ENCODE measurements around the gene SOWAHA.

The SOWAHA gene

DNA sequence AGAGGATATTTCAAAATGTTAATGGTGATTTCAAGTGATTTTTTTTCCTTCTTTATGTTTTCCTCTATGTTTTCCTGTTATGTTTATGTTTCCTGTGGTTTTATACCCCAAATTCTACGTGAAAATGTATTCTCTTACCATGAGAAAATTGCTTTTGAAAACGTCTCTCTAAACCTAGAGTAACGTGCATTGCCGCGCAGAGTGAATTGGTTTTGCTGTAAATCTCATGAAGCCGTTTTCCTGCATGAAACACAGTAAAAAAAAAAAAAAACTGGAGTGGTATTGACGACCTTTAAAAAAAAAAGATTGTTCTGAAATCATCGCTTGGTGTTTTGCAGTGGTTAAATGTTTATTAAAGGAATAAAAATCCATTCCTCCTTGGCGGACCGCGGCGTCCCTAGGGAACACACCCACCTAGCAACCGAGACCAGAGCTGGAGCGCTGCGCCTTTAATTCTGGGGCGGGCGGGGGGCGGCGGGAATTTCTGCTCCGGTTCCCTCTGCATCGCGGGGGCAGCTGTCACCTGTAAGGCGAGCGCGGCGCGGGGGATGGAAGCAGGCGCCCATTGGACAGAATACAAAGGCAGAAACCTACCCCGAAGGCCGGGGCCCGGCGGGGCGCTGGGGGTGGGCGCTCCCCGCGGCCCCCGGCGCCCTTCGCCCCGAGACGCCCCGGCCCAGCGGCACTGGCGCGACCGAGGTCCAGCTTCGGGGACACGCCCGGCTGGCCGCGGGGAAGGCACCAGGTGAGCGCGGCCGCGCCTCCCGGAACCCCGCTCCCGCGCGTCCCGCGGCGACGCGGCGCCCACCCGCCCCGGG is at the start of gene SOWAHA:
Gene SOWAHA (plus strand): TSS at position 522 of the 818 bp plus-strand sequence. CDS start 320 bp downstream, outside the sequence.
- H3K36me3 Mint-ChIP-seq (ENCODE audit: low read depth): no peaks in the 10 kb centered on the region
- DNase-seq (no peak), ATAC-seq (peak; percentile 24)
- no peaks in the 10 kb centered on the region for H3K9me3 Mint-ChIP-seq
- peaks cover 54% of the 10 kb centered on the region for H3K27me3 Mint-ChIP-seq
- peaks cover 4% of the 10 kb centered on the region for H3K4me1 Mint-ChIP-seq
- H3K27ac Mint-ChIP-seq: no peak within 1 kb of the TSS
- peak within 1 kb of the TSS; percentile 63 for H3K4me3 Mint-ChIP-seq

DNA sequence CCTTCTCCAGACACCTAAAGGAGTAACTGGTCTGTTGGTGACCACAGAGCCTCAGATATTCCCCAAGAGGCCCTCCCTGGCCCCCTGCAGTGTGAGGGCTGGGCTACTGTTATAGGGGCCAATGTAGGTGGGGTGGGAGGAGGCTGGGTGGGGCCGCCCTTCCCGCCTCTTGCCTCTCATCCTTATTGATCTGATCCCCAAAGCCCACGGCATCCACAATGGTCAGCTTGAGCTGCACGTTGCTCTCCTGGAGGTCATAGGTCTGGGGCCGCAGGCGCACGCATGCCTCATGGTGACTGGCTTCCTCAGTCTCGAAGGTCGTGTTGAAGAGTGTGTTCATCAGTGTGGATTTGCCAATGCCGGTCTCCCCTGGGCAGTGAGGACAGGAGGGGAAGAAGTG is 49.1 kb upstream of the SOWAHA start:
- Mint-ChIP-seq H3K27me3 (no peaks in the 10 kb centered on the region), H3K4me1 (no peaks in the 10 kb centered on the region), H3K4me3 (no peak overlapping the region), H3K36me3 (ENCODE audit: low read depth) (peaks cover 3% of the 10 kb centered on the region), H3K9me3 (no peaks in the 10 kb centered on the region), H3K27ac (no peak overlapping the region)
- ATAC-seq (no peak), DNase-seq (no peak)

DNA sequence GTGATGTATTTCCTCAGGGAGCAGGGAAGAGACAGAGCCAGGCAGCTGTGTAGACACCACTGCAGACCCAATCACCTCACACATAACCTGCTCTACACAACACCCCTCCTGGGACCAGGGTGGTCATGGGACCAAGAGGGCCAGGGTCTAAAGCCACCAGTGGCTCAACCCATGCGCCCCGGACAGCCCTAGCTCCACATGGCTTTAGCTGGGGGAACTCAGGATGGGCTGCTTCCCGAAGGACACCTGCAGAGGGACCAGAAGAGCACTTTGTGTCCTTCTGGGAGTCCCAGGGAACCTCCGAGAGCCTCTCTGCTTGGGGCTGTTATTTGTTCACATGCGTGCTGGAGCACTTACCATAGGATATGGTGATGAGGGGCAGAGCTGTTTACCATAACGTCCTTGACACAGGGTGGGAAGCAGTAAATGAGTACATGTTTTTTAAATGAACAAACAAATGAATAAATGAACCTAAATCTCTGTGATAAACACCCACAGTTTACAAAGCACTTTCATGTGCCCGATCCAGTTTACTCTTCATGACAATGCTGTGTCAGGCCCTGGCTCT is 48.3 kb upstream of the SOWAHA start:
- no peak for ATAC-seq
- DNase-seq: no peak
- no peak overlapping the region for H3K27ac Mint-ChIP-seq
- H3K36me3 Mint-ChIP-seq (ENCODE audit: low read depth): peaks cover 3% of the 10 kb centered on the region
- no peaks in the 10 kb centered on the region for H3K4me1 Mint-ChIP-seq
- H3K9me3 Mint-ChIP-seq: no peaks in the 10 kb centered on the region
- H3K4me3 Mint-ChIP-seq: no peak overlapping the region
- no peaks in the 10 kb centered on the region for H3K27me3 Mint-ChIP-seq

DNA sequence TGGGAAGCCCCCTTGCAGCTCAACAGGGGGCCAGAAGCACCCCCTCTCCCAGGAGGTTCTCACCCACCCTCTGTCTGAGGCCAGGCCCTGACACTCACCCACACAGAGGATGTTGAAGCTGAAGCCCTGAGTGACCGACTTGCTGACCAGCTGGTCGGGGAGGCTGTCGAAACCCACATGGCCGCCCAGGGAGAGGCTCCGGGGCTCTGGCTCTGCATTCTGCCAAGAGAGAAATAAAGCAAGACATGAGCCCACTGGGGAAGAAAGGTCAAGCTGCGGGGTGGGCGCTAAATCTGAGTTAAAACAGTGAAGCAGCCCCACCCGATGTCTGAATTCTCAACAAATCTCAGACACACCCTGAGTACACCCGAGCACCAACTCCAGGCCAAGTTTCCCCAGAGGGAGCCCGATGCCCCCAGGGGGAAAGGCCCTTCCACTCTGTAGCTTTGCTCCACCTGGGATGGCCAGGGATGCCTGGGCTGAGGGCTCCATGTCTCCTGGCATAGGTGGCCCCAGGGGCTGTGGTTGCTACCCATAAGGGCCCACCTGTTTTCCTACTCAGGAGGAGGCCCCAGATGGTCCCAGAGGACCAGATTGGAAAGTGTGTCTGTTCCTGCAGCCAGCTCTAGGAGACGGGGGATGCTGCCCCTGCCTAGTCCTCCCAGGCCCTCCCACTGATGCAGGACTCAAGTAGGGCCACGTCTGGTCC is 47.6 kb upstream of the SOWAHA start:
- Mint-ChIP-seq H3K27ac (no peak overlapping the region), H3K4me1 (no peaks in the 10 kb centered on the region), H3K36me3 (ENCODE audit: low read depth) (peaks cover 3% of the 10 kb centered on the region), H3K9me3 (no peaks in the 10 kb centered on the region), H3K4me3 (no peak overlapping the region), H3K27me3 (no peaks in the 10 kb centered on the region)
- no peak for DNase-seq
- ATAC-seq: no peak

DNA sequence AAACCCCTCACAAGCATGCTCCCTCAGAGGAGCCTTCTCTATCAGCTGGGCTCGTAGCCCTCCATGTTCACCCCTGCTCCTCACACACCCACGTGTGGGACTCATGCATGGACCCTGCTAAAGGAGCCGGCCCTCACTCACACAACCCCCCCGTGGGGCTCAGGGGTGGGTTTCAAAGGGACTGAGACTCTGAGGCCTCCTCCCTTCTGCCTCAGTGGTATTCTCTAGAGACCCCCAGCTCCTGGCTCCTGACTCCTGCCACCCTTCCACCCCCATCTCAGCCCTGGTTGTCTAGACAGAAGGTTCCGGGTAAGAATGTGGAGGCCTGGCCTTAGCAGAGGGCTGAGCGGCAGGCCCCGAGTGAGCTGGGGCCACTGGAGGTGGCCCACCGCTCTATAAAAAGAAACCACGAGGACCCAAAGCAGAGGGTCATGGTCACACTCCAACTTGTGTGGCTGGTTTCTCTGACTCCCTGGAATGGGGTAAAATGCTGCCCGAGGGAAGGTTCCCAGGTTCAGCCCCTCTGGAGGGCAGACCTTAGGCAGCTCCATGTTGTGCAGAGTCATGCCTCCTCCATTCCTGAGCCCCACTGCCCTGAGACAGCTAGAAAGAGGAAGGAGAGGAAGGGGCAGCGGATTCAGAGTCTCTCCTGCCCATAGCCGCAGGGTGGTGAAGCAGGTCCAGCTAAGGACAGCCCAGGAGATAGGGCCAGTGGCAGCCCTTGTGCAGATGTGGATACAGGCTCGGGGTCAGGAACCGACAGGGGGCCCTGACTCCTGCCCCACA is 46.9 kb upstream of the SOWAHA start:
- no peak for ATAC-seq
- H3K36me3 Mint-ChIP-seq (ENCODE audit: low read depth): peaks cover 1% of the 10 kb centered on the region
- no peaks in the 10 kb centered on the region for H3K27me3 Mint-ChIP-seq
- H3K4me1 Mint-ChIP-seq: no peaks in the 10 kb centered on the region
- H3K27ac Mint-ChIP-seq: no peak overlapping the region
- H3K4me3 Mint-ChIP-seq: no peak overlapping the region
- DNase-seq: no peak
- H3K9me3 Mint-ChIP-seq: no peaks in the 10 kb centered on the region

DNA sequence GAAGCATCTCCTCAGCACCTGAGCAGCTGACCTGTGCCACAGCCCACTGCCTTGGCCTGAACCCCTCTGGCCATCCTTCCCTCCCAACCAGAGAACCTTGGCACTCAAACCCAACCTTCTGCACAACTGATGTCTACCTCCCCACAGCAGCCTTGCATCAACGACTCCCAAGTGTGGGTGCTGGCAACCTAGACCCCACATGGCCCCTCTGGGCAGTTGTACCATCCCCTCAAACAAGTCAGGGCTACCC is 46.4 kb upstream of the SOWAHA start:
- ATAC-seq: no peak
- H3K36me3 Mint-ChIP-seq (ENCODE audit: low read depth): peaks cover 1% of the 10 kb centered on the region
- H3K4me3 Mint-ChIP-seq: no peak overlapping the region
- H3K27ac Mint-ChIP-seq: no peak overlapping the region
- no peaks in the 10 kb centered on the region for H3K4me1 Mint-ChIP-seq
- no peaks in the 10 kb centered on the region for H3K9me3 Mint-ChIP-seq
- H3K27me3 Mint-ChIP-seq: no peaks in the 10 kb centered on the region
- DNase-seq: no peak

DNA sequence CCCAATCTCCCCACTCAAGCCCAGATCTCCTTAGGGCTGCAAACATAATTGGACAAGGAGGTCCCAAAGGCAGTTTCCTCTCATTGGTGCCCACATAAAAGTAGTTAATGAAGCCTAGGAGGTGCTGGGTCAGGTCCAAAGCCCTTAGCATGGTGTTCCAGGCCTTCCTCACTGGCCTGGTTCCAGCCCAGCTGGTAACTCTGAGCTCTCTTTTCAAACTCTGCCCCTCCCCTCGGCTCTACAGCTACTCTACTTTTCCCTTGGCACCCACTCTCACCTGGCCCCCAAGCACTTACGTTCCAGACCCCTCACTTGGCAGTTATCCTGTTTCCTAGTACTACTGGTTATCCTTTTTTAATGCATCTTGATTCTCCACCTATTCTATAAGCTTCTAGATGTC is 46.0 kb upstream of the SOWAHA start:
- peaks cover 1% of the 10 kb centered on the region for H3K36me3 Mint-ChIP-seq (ENCODE audit: low read depth)
- ATAC-seq (no peak), DNase-seq (no peak)
- H3K9me3 Mint-ChIP-seq: no peaks in the 10 kb centered on the region
- no peak overlapping the region for H3K4me3 Mint-ChIP-seq
- H3K27ac Mint-ChIP-seq: no peak overlapping the region
- no peaks in the 10 kb centered on the region for H3K27me3 Mint-ChIP-seq
- no peaks in the 10 kb centered on the region for H3K4me1 Mint-ChIP-seq

DNA sequence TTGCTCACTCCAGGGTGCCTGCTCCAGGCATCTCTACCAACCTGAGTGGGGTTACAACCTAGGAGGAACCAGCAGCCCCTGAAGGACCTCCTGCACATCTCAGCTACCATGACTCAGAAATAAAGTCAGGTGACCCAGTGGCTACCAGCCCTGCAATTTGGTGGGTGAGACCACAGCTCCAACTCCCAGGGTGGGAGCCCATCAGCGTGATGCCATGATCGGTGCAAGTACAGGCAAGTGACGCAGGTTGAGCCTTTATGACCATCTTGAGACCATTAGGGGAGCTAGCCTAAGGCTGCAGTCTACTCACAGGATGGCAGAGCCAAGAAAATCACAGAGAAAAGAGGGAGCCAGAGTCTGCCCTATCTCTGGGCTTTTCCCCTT is 44.6 kb upstream of the SOWAHA start:
- peaks cover 1% of the 10 kb centered on the region for H3K36me3 Mint-ChIP-seq (ENCODE audit: low read depth)
- H3K27me3 Mint-ChIP-seq: no peaks in the 10 kb centered on the region
- no peak overlapping the region for H3K27ac Mint-ChIP-seq
- DNase-seq (no peak), ATAC-seq (no peak)
- no peak overlapping the region for H3K4me3 Mint-ChIP-seq
- H3K4me1 Mint-ChIP-seq: no peaks in the 10 kb centered on the region
- no peaks in the 10 kb centered on the region for H3K9me3 Mint-ChIP-seq

DNA sequence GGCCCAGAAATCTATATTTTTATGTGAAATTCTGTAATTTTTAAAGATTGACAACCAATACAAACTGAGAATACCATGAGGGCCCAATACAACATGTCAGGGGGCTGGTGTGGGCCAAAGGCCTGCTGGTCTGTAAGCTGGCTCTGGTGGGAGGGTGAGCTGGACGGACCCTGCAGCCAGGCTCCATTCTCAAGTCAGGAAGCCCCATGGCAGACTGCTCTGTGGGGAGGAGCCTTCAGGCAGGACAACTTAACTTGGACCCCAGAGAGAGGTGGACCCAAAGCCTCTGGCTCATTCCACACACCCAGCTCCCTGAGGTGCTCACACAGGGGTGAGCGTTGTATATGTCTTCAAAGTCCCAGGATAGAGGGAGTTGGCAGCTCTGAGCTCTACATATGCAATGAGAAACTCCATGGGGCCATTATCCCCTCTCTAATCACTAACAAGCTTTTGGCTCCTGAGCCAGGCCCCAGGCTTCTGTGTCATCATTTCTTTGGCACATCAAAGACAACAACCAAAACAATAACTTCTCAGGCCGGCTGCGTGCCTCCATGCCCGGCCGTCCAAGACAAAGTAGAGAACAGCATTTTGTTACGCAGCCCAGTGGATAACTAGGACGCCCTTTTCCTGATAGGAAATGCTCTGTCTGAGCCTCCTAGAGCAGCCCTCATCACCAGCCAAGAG is 42.5 kb upstream of the SOWAHA start:
- Mint-ChIP-seq H3K4me1 (no peaks in the 10 kb centered on the region), H3K27ac (no peak overlapping the region), H3K4me3 (no peak overlapping the region), H3K36me3 (ENCODE audit: low read depth) (no peaks in the 10 kb centered on the region), H3K27me3 (peaks cover 2% of the 10 kb centered on the region), H3K9me3 (no peaks in the 10 kb centered on the region)
- ATAC-seq (no peak), DNase-seq (no peak)

DNA sequence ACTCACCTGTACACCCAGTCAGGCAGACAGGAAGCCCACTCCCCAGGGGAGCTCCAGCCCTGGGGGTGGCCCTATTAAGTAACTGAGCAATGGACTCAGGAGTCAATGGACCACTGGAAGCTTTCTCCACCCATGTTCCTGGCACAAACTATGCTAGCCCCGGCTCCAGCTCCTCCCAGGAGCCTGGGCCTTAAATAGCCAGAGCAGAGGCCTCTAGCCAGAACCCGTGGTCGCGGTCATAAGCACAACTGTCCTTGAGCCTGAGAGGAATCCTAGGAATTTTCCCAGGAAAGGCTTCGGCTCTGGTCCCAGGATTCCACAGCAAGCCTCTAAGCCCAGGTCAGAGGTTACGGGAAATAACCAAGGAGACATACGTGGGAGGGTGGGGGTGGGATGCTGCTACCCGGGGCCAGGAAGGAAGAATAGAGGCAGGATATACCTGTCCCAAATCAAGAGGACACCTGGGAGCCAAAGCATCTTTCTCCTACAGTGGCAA is 41.6 kb upstream of the SOWAHA start:
- Mint-ChIP-seq H3K4me1 (no peaks in the 10 kb centered on the region), H3K9me3 (no peaks in the 10 kb centered on the region), H3K36me3 (ENCODE audit: low read depth) (no peaks in the 10 kb centered on the region), H3K27ac (no peak overlapping the region), H3K4me3 (no peak overlapping the region), H3K27me3 (peaks cover 2% of the 10 kb centered on the region)
- no peak for DNase-seq
- ATAC-seq: no peak

DNA sequence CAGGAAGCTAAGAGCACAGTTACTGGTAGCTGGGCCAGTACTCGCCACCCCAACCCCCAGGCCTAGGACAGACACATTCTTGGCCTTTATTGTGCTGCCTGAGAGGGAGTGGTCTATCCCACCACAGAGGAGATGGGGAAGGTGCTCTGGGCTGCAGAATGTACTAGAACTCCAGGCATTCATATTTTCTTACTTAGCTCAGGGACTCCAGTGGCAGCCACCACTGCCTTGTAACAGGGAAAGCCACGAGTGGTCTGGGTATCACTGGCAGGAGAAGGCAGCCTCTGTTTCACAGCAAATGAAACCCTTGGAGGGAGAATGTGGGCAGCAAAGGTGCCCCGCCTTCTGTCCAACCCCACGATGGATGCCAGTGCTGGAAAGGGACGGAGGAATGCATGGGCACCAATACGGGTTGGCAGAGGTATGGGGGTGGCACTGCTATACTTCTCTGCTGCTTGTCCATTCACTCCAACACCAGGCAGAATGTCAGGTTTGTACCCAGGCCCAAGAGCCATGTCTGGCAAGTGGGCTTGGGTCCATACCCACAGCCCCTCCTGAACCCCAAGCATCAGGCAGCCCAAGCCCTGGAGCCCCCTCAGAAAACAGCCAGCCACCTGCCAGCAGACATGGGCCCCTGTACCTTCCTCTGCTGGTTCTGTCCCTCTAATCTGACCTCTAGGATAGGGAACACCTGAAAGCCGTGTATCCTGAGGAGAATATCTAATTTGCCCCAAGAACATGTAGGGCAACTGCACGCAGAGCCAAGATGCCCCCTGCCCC is 40.6 kb upstream of the SOWAHA start:
- no peaks in the 10 kb centered on the region for H3K36me3 Mint-ChIP-seq (ENCODE audit: low read depth)
- H3K9me3 Mint-ChIP-seq: no peaks in the 10 kb centered on the region
- no peaks in the 10 kb centered on the region for H3K4me1 Mint-ChIP-seq
- DNase-seq: no peak
- peaks cover 2% of the 10 kb centered on the region for H3K27me3 Mint-ChIP-seq
- H3K4me3 Mint-ChIP-seq: no peak overlapping the region
- no peak for ATAC-seq
- no peak overlapping the region for H3K27ac Mint-ChIP-seq

DNA sequence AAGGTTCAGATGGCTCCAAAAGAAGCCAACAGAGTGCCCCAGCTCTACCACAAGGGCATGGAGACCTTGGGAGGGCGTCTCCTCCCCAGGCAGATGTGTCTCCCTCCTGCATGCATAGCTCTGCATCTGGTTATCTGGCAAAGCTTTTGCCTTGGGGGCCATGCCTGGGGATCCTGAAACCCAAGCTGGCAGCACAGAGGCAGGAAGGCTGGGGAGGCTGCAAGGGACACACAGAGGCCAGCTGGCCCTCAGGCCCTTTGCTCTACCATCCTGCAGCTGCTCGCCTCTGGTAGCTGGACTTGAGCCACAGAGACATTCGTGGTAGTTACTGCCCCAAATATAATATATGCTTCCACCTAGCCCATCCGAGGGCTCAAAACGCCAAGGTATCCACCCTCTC is 40.0 kb upstream of the SOWAHA start:
- peaks cover 3% of the 10 kb centered on the region for H3K4me1 Mint-ChIP-seq
- ATAC-seq (no peak), DNase-seq (no peak)
- no peaks in the 10 kb centered on the region for H3K36me3 Mint-ChIP-seq (ENCODE audit: low read depth)
- no peak overlapping the region for H3K27ac Mint-ChIP-seq
- no peak overlapping the region for H3K4me3 Mint-ChIP-seq
- H3K9me3 Mint-ChIP-seq: no peaks in the 10 kb centered on the region
- peaks cover 7% of the 10 kb centered on the region for H3K27me3 Mint-ChIP-seq

DNA sequence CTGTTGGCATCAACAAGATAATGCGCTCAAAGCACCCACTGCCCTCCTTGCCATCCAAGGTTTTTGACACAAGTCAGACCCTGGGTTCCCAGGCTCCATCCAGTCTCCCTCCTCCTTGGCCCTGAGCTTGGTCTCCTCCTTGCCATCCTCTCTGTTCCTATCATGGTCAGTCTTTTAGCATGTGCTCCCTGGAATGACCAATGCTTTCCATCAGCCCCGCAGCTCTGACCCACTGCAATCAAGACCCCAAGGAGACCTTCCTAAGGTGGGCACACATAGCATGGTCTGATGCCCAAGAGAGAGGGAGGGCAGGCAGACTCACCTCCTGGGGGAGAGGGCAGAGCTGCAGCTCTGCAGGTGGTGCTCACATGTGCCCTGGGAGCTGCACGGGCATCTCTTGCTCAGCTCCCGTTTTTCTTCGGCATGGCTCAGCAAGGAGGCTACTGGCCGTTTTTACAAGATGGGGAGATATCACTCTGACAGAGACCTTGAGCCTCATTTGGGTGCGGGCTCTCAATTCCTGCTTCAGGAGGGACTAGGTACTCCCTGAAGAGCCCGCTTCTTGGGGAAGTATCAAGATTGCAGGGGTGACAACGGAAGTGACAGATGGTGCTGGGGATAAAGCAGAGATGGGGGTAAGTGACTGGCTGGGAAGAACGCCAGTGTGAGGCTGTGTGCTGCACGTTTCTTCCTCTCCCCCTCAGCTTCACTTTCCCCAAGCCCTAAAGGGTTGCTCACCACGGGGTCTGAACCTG is 39.3 kb upstream of the SOWAHA start:
- Mint-ChIP-seq H3K4me3 (no peak overlapping the region), H3K4me1 (peaks cover 6% of the 10 kb centered on the region), H3K27ac (no peak overlapping the region), H3K27me3 (peaks cover 12% of the 10 kb centered on the region), H3K36me3 (ENCODE audit: low read depth) (no peaks in the 10 kb centered on the region), H3K9me3 (no peaks in the 10 kb centered on the region)
- DNase-seq: no peak
- ATAC-seq: no peak
